ENCODE data around the gene FOLR3. TPM values are rescaled to one million over a fixed set of nuclear protein-coding genes. Genes with fewer than 3 reads are reported as not detected.
"Not testable (repeated sequence)": the region's sequence is repeated elsewhere in the genome, so short reads cannot be mapped to it uniquely, and the experiment has no call there.

FOLR3 gene
- not detected in 2 replicates for total RNA-seq (2014; rRNA removed; shearing (Covaris generic); ENCODE audit: low replicate concordance)

- H3K9me3 ChIP-seq (ENCODE audit: low read length); H3K36me3 ChIP-seq (ENCODE audit: insufficient read depth, low read length): not testable (repeated sequence)
Measured at GRCh38 chr11:72135473-72135872, at the start of gene FOLR3. TSS of gene FOLR3 (plus strand) at chr11:72135725. CDS start at chr11:72135953, 228 bp downstream.

DNA sequence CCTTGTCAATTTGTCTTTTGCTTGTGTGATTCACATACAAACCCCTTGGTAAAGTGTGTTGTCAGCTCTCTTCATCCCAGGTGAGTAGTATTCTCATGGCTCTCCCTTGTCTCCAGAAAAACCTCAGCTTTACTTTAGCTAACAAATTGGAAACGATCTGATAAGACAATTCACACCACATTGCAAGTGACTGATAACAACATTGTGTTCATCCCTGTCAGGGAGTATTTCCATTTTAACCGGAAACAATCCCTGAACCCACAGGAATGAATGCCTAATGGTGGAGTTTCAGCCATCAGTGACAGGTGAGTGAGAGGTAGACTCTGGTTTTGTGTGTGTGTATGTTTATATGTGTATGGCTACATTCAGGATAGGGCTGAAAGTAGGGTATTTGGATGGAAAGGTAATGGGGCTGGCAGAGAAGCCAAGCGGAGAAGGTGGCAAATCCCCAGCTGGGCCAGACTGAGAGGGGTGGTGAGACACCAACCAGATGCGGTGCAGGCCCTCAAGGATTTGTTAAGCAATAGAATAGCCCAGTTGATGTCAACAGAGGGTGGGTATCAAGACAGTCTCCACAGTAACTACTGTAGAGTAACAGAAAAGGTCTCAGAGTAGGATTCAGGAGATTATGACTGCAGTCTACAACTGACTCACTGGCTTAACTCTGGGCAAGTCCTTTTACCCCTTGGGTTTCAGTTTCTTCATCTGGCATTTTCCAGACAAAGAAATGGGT lies 47.3 kb upstream of the FOLR3 start:
- no peaks in the 10 kb centered on the region for H3K9me3 ChIP-seq (ENCODE audit: low read length)
- peaks cover 14% of the 10 kb centered on the region for H3K4me1 ChIP-seq (ENCODE audit: low read length)
- H3K9ac ChIP-seq (ENCODE audit: low read length), result no peak overlapping the region
- no peaks in the 10 kb centered on the region for H3K36me3 ChIP-seq (ENCODE audit: insufficient read depth, low read length)
- H3K79me2 ChIP-seq (ENCODE audit: low read length), result no peaks in the 10 kb centered on the region
- no peak overlapping the region for H3K4me2 ChIP-seq (ENCODE audit: low read depth, low read length, poor library complexity, severe bottlenecking)
- no peak overlapping the region for H2AFZ ChIP-seq (ENCODE audit: low read length)
- peaks cover 5% of the 10 kb centered on the region; the same call in 1 of the 2 replicates for H4K20me1 ChIP-seq (ENCODE audit: insufficient read depth, low read depth, low read length)
- no peaks in the 10 kb centered on the region for H3K27me3 ChIP-seq (ENCODE audit: low read length)
- no peak overlapping the region for H3K4me3 ChIP-seq (ENCODE audit: low read length)
- H3K27ac ChIP-seq (ENCODE audit: low read length), result no peak overlapping the region
- DNase-seq, result no peak
- no peaks in the 10 kb centered on the region for H3K9me2 ChIP-seq (replicated peaks; ENCODE audit: insufficient read depth, low read length)

More at GRCh38 chr11:72135473-72135872, at the start of gene FOLR3:
- H3K9me2 ChIP-seq (replicated peaks; ENCODE audit: insufficient read depth, low read length); H4K20me1 ChIP-seq (ENCODE audit: insufficient read depth, low read depth, low read length); H3K27ac ChIP-seq (ENCODE audit: low read length); H3K4me1 ChIP-seq (ENCODE audit: low read length); H2AFZ ChIP-seq (ENCODE audit: low read length); H3K79me2 ChIP-seq (ENCODE audit: low read length); H3K4me2 ChIP-seq (ENCODE audit: low read depth, low read length, poor library complexity, severe bottlenecking); H3K9ac ChIP-seq (ENCODE audit: low read length); H3K4me3 ChIP-seq (ENCODE audit: low read length); DNase-seq; H3K27me3 ChIP-seq (ENCODE audit: low read length): not testable (repeated sequence)

GRCh38 chr11:72091292-72091691 lies 44.2 kb upstream of the FOLR3 start:
- peak; percentile 92 for DNase-seq
- no peak overlapping the region for H3K9ac ChIP-seq (ENCODE audit: low read length)
- peaks cover 5% of the 10 kb centered on the region; the same call in 1 of the 2 replicates for H4K20me1 ChIP-seq (ENCODE audit: insufficient read depth, low read depth, low read length)
- H3K4me3 ChIP-seq (ENCODE audit: low read length), result no peak overlapping the region
- no peaks in the 10 kb centered on the region for H3K27me3 ChIP-seq (ENCODE audit: low read length)
- no peaks in the 10 kb centered on the region for H3K9me2 ChIP-seq (replicated peaks; ENCODE audit: insufficient read depth, low read length)
- H3K79me2 ChIP-seq (ENCODE audit: low read length), result no peaks in the 10 kb centered on the region
- peaks cover 14% of the 10 kb centered on the region for H3K4me1 ChIP-seq (ENCODE audit: low read length)
- no peak overlapping the region for H2AFZ ChIP-seq (ENCODE audit: low read length)
- no peak overlapping the region for H3K27ac ChIP-seq (ENCODE audit: low read length)
- no peaks in the 10 kb centered on the region for H3K36me3 ChIP-seq (ENCODE audit: insufficient read depth, low read length)
- no peak overlapping the region for H3K4me2 ChIP-seq (ENCODE audit: low read depth, low read length, poor library complexity, severe bottlenecking)
- H3K9me3 ChIP-seq (ENCODE audit: low read length), result no peaks in the 10 kb centered on the region

DNA sequence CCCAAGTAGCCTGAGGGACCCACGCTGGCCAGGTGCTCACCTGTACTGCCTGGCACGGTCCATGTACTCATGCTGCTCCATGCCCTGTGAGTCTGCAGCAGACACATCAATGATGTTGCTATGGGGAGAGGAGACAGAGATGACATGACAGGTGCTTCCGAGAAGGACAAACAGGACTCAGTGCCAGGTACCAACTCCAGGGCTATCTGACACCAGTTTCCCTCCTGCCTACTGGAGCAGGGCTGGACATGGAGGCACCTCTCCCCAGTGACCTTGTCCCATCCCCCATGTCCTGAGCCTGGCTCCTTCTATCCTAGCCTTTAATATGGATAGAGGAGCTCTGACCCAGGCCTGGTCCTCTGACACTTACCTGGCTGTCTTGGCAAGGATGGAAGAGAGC lies 36.8 kb upstream of the FOLR3 start:
- Histone ChIP-seq H3K4me3 (ENCODE audit: low read length) (no peak overlapping the region), H3K9me3 (ENCODE audit: low read length) (no peaks in the 10 kb centered on the region), H3K9ac (ENCODE audit: low read length) (no peak overlapping the region), H3K9me2 (replicated peaks; ENCODE audit: insufficient read depth, low read length) (no peaks in the 10 kb centered on the region; the same call in 1 of the 2 replicates), H4K20me1 (ENCODE audit: insufficient read depth, low read depth, low read length) (no peaks in the 10 kb centered on the region; the same call in 1 of the 2 replicates), H3K36me3 (ENCODE audit: insufficient read depth, low read length) (no peaks in the 10 kb centered on the region), H3K4me2 (ENCODE audit: low read depth, low read length, poor library complexity, severe bottlenecking) (no peak overlapping the region), H3K4me1 (ENCODE audit: low read length) (peaks cover 24% of the 10 kb centered on the region), H3K27ac (ENCODE audit: low read length) (no peak overlapping the region), H3K27me3 (ENCODE audit: low read length) (no peaks in the 10 kb centered on the region), H3K79me2 (ENCODE audit: low read length) (peaks cover 34% of the 10 kb centered on the region), H2AFZ (ENCODE audit: low read length) (no peak overlapping the region)
- DNase-seq, result no peak

- H2AFZ ChIP-seq (ENCODE audit: low read length), result no peak overlapping the region
- no peak for DNase-seq
- H3K4me3 ChIP-seq (ENCODE audit: low read length), result no peak overlapping the region
- H3K9me3 ChIP-seq (ENCODE audit: low read length), result no peaks in the 10 kb centered on the region
- no peaks in the 10 kb centered on the region for H3K36me3 ChIP-seq (ENCODE audit: insufficient read depth, low read length)
- H3K27me3 ChIP-seq (ENCODE audit: low read length), result no peaks in the 10 kb centered on the region
- no peaks in the 10 kb centered on the region; the same call in 1 of the 2 replicates for H3K9me2 ChIP-seq (replicated peaks; ENCODE audit: insufficient read depth, low read length)
- H4K20me1 ChIP-seq (ENCODE audit: insufficient read depth, low read depth, low read length), result no peaks in the 10 kb centered on the region; the same call in 1 of the 2 replicates
- H3K79me2 ChIP-seq (ENCODE audit: low read length), result peaks cover 34% of the 10 kb centered on the region
- H3K9ac ChIP-seq (ENCODE audit: low read length), result no peak overlapping the region
- peaks cover 36% of the 10 kb centered on the region for H3K4me1 ChIP-seq (ENCODE audit: low read length)
- H3K4me2 ChIP-seq (ENCODE audit: low read depth, low read length, poor library complexity, severe bottlenecking), result no peak overlapping the region
- no peak overlapping the region for H3K27ac ChIP-seq (ENCODE audit: low read length)
Measured at GRCh38 chr11:72100009-72100408, 35.5 kb upstream of the FOLR3 start.

DNA sequence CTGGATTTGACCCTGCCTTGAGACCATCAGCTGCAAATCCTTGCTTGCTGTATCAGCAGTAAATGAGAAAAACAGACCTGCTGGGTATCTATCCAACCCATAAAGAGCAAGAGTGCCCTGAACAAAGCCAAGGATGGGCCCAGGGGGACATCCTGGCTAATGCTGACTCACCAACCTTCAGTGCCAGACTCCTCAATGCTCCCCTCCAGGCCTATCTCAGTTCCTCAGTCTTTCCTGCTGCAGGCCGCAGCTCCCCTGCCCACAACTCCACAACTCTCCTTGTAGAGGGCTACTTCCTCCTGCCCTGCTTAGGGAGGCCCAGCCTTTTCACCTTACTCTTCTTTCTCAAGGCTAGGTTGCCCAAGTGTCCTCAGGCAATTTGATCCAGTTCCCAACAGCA lies 35.1 kb upstream of the FOLR3 start:
- peaks cover 37% of the 10 kb centered on the region for H3K4me1 ChIP-seq (ENCODE audit: low read length)
- H3K9ac ChIP-seq (ENCODE audit: low read length), result no peak overlapping the region
- DNase-seq, result no peak
- no peak overlapping the region for H3K27ac ChIP-seq (ENCODE audit: low read length)
- H3K4me3 ChIP-seq (ENCODE audit: low read length), result no peak overlapping the region
- H3K79me2 ChIP-seq (ENCODE audit: low read length), result peaks cover 34% of the 10 kb centered on the region
- H2AFZ ChIP-seq (ENCODE audit: low read length), result no peak overlapping the region
- H3K27me3 ChIP-seq (ENCODE audit: low read length), result no peaks in the 10 kb centered on the region
- no peaks in the 10 kb centered on the region; the same call in 1 of the 2 replicates for H4K20me1 ChIP-seq (ENCODE audit: insufficient read depth, low read depth, low read length)
- H3K4me2 ChIP-seq (ENCODE audit: low read depth, low read length, poor library complexity, severe bottlenecking), result no peak overlapping the region
- no peaks in the 10 kb centered on the region for H3K36me3 ChIP-seq (ENCODE audit: insufficient read depth, low read length)
- H3K9me3 ChIP-seq (ENCODE audit: low read length), result no peaks in the 10 kb centered on the region
- H3K9me2 ChIP-seq (replicated peaks; ENCODE audit: insufficient read depth, low read length), result no peaks in the 10 kb centered on the region; the same call in 1 of the 2 replicates

DNA sequence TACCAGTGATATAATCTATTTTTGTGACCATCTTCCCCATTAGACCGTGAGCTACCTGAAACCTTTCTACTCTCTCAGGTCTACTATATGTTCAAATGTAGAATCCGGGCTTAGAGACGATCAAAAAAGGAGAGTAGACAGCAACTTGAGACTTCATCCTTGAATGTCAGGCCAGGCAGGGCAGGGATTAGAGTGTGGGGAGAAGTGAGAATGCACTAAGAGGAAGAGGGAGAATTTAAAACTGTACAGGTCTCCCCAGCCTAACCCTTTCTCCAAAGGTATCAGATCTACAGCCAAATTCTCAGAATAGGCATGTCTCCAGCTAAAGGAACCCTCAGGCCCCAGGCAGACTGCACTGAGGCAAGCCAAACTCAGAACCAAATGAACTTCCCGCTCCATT lies 33.4 kb upstream of the FOLR3 start:
- Histone ChIP-seq H3K36me3 (ENCODE audit: insufficient read depth, low read length) (no peaks in the 10 kb centered on the region), H3K9me3 (ENCODE audit: low read length) (no peaks in the 10 kb centered on the region), H3K9me2 (replicated peaks; ENCODE audit: insufficient read depth, low read length) (no peaks in the 10 kb centered on the region; the same call in 1 of the 2 replicates), H2AFZ (ENCODE audit: low read length) (no peak overlapping the region), H3K4me1 (ENCODE audit: low read length) (peaks cover 37% of the 10 kb centered on the region), H3K79me2 (ENCODE audit: low read length) (peaks cover 34% of the 10 kb centered on the region), H3K4me2 (ENCODE audit: low read depth, low read length, poor library complexity, severe bottlenecking) (peak overlapping the region; percentile 89), H3K27me3 (ENCODE audit: low read length) (no peaks in the 10 kb centered on the region), H3K27ac (ENCODE audit: low read length) (peak overlapping the region; percentile 80), H3K9ac (ENCODE audit: low read length) (peak overlapping the region; percentile 98), H4K20me1 (ENCODE audit: insufficient read depth, low read depth, low read length) (no peaks in the 10 kb centered on the region; the same call in 1 of the 2 replicates), H3K4me3 (ENCODE audit: low read length) (peak overlapping the region; percentile 89)
- no peak for DNase-seq

DNA sequence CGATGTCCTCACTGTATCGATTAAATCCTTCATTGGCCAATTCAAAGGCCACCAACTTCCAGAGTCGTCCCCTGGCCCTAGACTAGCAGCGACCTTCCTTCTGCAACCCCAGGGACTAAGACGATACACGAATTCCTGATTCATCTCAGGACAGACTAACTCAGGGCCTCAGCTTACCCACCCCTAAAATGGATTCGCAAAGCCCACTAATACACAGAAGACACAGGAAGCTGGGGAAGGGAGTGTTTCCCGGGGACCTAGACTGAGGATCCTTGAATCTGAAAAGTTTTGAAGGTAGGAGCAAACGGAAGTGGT lies 32.9 kb upstream of the FOLR3 start:
- Histone ChIP-seq H3K4me1 (ENCODE audit: low read length) (peaks cover 37% of the 10 kb centered on the region), H3K4me3 (ENCODE audit: low read length) (peak overlapping the region; percentile 89), H3K4me2 (ENCODE audit: low read depth, low read length, poor library complexity, severe bottlenecking) (peak overlapping the region; percentile 89), H3K27ac (ENCODE audit: low read length) (peak overlapping the region; percentile 80), H3K36me3 (ENCODE audit: insufficient read depth, low read length) (no peaks in the 10 kb centered on the region), H3K9me3 (ENCODE audit: low read length) (no peaks in the 10 kb centered on the region), H3K9me2 (replicated peaks; ENCODE audit: insufficient read depth, low read length) (no peaks in the 10 kb centered on the region; the same call in 1 of the 2 replicates), H3K9ac (ENCODE audit: low read length) (peak overlapping the region; percentile 98), H4K20me1 (ENCODE audit: insufficient read depth, low read depth, low read length) (no peaks in the 10 kb centered on the region; the same call in 1 of the 2 replicates), H2AFZ (ENCODE audit: low read length) (no peak overlapping the region), H3K79me2 (ENCODE audit: low read length) (peaks cover 34% of the 10 kb centered on the region), H3K27me3 (ENCODE audit: low read length) (no peaks in the 10 kb centered on the region)
- DNase-seq, result no peak

Measured in Karpas-422 (cell line).